CD4-positive, alpha-beta T cell treated with Interleukin-15 for 4 hours (primary cell): ENCODE data around the gene CAPG.
"Not testable (repeated sequence)": the region's sequence is repeated elsewhere in the genome, so short reads cannot be mapped to it uniquely, and the experiment has no call there.

Source experiments
- DNase-seq: peaks from one replicate; pipeline ENCODE4 v3.0.0-alpha.2; 2020; ENCODE audit warnings: low spot score

CAPG gene

DNA sequence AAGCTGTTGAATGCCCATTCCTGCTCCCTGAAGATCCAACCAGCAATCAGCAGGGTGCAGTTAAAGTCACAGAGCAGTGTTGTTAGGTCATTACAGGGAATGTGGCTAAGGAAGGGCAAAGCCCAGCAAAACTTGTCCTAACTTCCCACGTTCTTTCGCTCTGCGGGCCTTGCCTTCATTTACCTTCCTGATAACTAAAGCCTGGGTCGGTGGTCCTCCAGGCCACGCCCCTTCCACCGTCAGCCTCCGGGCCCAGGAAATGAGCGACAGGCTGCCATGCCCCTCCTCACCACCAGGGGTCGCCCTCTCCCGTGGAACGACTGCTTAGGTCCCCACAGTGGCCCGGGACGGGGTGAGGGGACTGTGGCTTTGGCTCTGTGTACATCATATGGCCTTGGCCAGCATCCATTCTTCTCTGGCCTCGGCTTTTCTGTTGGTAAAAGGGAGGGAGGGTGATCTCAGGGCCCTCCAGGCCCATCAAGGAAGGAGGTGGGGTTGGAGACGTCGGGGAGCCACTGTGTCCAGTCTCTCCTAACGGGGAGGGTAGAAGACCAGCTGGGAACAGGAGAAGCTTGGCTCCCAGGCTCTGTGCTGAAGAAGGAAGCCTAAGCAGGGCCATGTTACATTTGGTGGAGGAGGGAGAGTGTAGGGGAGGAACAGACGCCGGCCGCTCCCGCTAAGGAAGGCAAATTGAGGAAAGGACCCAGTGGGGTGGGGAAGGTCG, 10.5 kb upstream of the CAPG start:
- peak; percentile 88 for DNase-seq

DNA sequence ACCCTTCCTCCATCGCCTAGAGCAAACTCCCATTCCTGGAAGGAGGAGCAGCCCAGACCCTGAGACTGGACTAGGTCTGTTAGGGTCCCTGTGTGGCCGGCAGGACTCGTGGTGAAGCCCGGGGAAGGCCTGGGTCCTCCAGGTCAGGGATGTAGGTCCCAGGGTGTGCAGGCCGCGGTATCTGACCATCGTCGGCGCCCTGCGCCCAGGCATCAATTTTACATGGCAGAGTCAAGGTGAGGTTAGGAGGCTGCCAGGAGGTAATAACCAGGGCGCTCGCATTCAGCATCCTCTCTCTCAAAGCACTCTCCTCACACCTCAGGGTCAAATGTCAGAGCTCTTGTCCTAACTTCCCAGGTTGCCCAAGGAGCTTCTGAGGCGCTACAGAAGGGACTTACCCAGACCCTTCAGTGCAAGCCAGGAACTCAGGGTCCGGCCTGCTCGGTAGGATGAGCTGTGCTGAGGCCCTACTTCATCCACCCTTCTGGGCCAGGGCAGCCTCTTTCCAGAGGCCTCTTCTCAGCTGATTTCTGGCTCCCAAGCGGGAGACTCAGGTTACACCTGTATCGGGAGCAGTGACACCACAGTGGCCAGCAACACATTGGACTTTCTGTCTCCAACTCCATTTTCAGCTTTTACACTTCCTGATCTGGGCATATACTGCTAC, 9.0 kb upstream of the CAPG start:
- no peak for DNase-seq

DNA sequence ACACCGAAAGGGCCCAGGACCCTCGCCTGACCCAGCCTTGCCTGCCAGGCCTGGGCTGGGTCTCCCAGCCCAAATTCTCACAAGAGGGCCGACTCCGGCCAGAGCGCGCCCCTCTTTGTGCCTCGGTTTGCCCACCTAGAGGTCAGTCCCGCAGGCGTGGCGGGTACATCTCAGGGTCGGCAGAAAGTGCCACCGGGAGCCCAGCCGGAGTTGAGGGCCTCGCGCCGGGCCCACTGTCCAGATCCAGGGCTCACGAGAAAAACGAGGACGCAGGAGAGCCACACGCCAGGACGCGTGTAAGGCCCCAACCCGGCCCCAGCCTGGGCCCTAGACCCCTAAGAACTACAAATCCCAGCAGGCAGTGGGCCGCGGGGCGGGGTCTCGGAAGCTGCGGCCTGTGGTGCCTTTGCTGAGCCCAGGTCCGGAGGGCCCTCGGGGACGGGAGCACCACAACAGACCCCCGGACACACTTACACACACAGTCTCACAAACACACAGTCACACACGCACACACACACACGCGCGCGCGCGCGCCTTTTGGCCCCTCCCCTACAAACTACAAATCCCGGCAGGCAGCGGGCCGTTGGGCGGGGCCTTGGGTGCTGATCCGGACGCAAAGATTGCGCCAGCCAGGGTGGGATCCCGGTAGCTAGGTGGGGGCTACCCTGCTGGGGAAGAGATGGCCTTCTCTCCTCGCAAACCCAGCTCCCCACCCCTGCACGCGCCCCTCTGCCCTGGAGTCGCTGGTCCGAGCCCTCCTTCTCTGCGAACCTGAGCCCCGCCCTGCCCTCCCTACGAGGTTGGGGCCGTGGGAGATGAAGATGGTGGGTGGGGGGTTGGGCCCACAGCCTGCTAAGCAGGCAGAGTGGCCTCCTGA, 8.2 kb upstream of the CAPG start, which contains the start of gene SH2D6:
SH2D6 (plus strand) TSS at position 583 of the 877 bp plus-strand sequence. CDS start 10,752 bp downstream, outside the sequence.
- peak; percentile 85 for DNase-seq

DNA sequence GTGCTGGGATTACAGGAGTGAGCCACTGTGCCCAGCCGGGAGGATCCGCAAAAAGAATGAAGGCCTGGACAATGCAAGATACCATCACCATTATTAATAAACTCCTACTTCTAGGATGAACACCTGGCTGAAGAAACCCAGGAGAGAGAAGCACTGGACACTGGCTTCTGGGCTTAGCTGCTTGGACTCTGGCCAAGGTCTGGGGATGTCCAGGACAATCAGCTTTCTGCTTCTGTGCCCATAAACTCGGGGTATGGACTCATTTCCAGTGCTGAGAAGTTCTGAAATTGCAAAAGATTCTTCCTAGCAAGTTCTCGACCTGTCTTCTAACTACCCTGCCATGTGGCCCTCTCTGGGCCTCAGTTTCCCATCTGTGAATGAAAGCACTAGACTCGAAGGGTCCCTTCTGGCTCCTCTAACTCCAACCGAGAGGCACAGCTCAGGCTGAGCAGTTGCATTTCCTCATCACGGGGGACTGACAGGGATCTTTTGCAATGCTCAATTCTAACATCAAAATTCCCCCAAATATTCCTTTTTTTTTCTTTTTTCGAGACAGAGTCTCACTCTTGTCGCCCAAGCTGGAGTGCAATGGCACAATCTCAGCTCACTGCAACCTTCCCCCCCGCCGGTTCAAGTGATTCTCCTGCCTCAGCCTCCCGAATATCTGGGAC, 5.9 kb upstream of the CAPG start:
- no peak for DNase-seq

DNA sequence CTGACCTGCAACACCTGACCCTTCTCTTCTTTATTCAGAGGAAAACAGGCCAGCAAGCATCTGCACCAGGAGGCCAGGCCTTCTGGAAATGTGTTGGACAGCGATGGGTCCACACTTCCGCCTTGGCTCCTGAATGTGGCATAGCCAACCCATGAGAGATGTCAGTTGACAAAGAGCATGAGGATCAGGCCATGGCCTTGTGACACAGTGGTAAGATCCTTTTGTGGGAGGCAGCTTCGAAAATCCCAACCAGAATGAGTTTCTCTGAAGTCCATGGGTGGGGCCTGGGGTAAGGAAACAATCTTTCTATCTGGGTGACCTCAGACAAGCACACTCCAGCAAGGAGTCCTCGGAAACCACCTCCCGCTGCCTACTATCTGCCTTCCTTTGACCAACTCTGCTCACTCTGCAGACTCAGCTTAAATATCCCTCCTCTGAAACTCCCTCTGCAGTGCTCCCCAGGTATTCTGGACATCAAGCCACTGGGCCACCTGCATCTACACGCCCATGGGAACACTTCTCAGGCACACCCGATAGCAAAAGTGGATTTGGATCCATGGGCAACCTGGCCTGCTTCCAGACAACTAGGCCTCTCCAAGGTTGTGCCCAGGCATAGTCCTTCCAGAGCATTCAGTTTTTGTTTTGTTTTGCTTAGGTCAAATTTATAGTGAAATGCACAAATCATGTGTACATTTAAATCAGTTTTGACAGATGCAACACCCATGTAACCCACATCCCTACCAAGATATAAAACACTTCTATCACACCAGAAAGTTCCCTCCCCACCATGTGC, 4.8 kb upstream of the CAPG start:
- DNase-seq, result no peak

DNA sequence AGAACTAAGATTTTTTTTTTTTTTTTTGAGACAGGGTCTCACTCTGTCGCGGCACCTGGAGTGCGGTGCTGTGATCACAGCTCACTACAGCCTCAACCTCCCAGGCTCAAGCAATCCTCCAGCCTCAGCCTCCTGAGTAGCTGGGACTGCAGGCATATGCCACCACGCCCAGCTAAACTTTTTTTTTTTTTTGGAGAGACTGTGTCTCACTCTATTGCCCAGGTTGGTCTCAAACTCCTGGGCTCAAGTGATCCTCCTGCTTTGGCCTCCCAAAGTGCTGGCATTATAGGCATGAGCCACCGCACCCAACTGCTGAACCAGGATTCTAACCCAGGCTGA, 4.2 kb upstream of the CAPG start:
- DNase-seq, result not testable (repeated sequence)

DNA sequence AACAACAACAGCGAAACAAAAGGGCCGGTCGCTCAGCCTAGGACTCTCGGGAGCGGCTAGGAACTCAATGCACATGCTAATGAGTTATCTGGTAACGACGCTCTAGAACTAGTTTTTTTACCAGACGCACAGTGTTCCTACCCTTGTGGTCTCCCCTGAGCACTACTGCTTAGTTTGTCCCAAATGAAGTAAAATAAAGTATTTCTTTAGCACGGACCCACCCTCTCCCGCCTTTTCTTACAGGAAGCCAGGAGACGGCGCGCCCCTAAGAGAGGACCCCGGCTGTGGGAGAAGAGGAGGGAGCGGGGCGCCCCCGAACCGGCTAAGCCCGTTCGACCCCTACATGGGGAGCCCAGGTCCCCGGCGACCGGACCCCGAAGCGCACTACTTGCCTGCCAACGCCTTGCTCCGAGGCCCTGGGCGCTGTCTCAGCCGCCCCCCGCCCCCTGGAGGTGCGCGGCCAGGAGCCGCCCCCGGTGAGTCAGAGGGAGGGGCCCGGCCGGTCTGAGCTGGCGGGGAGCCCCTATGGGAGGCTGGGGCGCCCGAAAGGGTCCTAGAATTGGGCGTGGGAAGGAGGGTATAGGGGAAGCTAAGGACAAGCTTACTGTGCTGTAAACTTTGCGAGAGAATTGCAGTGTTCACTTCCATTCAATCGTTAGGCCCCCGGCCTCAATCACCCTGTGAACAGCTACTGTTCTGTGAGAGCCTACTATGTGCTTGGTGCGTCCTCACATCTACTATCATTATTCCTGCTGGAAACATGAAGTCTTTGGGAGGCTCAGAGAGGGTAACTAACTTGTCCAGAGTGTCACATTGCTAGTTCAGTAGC, 3.6 kb upstream of the CAPG start:
- peak; percentile 33 for DNase-seq

DNA sequence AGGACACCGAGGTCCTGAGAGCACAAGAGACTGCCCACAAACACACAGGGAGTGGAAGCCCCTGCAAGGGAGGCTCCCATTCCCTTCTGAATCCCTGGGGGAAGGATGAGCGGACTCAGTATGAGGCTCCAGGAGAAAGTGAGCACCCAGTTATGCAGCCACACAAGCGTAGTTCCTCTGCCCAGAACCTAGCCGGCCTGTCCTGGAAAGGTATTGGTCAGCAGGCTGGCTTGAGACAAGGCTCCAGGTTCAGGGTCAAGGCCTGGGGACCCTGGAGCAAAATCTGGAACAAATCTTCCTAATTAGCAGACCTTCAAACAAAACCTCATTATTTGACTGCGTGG, 1.2 kb upstream of the CAPG start:
- DNase-seq, result no peak

DNA sequence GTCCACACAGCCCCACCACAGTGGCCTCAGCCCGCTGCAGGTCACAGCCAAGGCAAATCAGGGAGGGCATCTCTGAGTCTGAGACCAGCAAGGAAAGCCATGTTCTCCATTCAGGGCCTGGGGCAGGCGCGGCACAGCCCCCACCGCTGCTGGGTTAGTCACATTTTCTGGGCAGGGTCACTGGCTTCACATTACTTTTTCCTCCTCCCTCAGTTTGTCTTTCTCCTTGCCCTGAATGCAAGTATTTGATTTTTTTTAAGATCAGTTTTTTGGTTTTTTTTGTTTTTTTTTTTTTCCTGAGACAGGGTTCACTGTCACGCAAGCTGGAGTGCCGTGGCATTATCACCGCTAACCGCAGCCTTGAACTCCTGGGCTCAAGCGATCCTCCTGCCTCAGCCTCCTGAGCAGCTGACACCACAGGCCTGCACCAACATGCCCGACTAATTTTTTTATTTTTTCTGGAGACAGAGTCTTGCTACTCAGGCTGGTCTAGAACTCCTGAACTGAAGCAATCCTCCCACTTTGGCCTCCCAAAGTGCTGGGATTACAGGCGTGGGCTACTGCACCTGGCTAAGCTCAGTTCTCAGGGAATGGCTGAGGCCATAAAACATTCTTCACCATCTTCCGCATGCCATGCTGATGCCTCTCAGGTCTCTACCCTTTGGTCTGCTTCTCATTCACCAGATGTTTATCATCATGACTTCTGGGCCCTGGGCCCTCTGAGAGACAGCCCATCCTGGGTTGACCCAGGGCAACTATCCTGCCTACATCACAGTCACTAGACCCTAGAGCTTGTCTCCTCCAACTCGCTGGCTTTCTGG, 628 bp upstream of the CAPG start:
- DNase-seq, result no peak

DNA sequence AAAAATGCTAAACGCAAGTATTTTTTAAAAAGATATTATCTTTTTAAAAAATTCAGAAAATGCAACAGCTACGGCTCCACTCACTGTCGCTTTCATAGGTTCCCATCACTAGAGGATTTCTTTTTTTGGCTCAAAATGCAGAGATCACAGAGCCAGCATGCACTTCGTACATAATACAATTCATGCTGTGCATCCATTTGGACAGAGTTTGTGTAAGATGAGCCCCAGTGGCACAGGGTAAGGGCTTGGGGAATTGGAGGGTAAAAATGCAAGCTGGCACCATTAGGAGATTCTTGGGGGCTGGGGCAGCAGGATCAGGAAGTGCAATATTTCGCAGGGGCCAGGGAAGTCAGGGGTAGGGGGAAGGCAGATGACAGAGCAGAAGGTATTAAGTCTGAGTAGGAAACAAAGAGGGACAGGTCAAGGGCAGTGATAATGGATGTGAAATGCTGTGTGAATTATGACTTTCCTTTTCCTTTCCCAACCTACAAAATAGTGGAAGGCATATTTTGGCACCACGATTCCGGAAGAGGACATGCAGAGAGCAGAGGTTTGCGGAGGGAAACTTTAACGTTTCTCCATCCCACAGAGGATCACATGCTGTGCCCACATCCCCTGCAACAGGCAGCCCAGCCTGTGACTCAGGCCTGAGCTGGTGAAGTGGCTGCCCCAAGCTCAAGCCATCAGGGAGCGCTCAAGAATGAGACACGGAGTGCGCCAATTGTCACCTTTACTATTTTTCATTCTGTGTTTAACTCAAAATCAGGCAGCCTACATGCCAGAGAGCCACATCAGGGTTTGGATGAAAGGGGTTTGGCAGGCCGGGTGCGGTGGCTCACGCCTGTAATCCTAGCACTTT, 4.7 kb downstream of the CAPG start:
- peak; percentile 72 for DNase-seq

DNA sequence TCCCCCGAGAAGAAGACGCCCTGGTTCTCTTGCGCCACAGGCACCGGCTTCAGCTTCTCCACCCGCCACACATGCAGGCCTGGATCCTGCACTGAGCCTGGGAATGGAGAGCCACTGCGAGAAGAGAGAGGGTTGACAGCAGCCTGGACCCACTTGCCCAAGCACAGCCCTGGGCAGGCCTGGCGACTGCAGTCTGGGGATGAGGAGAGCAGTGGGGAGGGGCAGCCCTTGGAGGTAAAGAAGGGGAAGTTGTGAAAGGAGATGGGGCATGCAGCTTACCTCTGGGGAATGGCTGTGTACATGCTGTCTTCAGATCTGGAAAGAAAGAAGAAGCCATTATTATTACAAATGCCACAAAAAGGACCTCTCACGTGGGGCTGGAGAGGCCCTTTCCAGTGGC, 8.3 kb downstream of the CAPG start:
- no peak for DNase-seq

DNA sequence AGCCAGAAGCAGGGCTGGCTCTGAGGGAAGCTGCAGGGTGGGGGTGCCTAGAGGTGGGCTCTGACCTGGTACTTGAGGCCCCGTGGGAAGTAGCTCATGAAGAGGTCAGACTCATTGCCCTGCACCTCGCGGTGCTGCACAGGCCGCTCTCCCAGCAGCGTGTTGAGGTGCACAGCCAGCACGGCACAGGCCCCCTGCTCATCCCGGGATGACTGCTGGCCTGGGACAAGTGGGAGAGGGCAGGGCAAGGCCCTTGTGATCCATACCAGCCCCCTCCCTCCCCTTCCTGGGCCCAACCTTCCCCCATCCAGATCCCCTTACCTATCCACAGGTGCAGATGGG, 8.7 kb downstream of the CAPG start:
- no peak for DNase-seq

DNA sequence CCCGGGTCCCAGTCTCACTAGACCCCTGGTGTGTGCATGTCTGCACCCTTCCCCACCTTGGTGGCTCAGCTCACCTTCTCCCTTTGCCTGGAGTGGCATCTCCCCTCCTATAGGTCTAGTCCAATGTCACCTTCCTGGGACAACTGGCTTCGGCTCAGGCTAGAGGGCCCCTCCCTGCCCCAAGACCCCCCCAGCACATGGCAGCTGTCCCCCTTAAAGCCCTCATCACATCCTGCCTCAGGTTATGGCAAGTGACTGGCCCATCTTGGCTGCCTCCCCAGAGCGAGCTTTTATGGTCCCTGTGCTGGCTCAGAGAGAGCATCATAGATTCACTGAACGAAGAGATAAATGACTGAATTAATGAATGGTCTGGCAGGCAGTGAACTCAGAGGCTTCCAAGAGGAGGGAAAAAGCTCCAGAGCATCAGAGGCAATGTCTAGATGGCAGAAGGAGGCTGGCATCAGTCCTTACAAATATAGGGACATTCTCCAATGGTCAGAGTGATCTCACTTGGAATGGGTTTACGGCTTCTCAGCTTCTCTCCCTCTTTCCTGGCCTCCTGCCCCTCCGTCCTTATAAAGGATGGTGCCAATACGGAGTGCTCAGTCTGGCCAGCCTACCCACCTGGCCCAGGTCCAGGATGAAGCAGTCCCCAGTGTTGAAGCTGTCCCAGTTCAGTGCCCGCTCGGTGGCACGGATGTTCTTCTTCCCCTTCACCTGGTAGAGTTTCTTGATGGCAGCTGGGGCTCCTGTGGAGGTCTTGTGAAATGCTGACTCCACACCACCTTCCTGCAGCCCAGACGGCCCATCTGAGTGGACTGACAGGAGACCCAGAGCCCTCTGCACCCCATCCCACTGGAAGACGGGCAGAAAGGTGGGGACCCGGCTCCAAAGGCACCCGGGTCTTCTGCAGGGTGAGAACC, 9.4 kb downstream of the CAPG start:
- no peak for DNase-seq

DNA sequence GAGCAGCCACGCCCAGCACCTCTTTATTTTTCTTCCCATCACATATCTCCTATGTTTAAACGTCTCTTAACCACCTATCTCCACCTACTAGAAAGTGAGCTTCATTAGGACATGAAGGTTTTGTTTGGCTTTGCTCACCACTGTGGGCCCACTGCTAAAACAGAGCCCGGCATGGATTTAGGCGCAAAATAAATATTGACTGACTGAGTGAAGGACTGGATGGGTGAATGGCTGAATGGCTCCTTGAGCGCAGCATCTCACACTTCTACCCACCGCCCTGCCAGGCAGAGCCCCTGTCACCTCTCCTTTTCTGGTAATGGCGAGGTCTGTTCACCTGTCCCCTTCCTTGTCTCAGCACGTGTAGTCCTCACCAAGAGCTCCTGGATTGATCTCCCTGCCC, 10.1 kb downstream of the CAPG start:
- DNase-seq, result no peak

DNA sequence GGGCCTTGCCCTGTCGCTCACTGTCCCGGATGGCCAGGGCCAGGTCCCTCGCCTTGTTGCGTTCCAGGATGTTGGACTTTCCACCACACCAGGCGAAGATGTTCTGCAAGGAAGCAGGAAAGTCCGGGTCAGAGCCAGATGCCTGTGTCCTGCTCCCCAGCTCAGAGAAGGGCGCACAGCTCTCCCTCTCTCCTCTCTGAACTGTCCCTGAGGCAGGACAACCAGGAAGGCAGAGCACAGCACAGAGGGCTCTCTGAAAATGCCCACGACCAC, 11.0 kb downstream of the CAPG start:
- DNase-seq, result no peak

DNA sequence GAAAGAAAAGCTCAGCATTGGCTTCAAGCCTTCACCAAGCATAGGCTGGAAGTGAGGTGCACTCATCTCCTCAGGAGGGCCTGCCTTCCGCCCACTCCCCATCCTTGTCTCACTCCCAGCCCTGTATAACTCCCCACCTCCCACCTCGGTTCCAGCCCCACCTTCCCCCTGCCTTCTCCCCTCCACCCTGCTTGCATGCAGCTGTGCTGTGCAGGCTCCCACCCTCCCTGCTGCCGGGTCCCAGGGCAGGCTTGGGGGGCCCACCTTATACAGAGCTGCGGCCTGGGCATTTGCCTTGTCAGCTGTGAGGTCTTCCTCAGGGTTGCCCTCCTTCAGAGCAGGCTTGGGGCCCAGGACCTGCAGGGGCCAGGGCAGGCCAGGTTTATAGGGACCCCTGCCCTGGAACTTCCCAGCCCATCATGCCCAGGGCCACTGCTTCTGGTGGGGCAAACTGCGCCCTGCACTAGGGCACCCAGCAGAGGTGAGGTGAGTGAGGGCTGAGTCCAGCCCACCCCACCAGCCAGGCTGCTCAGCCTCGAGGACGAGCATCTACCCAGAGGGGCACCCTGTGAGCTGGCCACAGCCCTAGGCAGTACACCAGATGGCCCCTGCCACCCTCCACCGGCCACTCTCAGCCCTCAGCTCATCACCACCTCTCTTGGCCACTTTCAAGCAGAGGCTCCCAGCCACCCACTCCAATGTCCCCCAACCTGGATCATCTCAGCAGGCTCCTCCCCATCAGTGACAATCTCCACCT, 11.6 kb downstream of the CAPG start:
- DNase-seq, result no peak

DNA sequence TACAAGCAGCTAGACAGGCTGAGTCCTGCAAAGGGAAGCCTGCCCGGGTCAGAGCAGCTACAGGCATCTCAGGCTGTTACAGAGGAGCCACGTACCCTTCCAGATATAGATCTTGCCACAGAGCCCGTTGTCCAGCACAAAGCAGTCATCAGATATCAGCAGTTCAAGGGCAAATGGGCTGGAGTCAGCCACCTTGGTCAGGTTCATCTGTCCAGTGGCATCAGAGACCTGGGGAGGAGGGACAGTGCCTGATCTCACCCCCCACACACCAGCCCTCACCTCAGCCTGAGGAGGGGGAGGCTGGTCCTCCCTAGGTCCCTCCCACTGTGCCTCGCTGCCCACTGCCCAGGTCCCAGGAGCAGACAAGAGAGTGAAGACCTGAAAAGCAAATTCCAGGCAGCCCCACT, 12.2 kb downstream of the CAPG start:
- no peak for DNase-seq
